GM12892 (cell line): ENCODE results near the gene CCR5AS.

Experiments
- POLR2A ChIP-seq: IDR thresholded peaks from 2 replicates; pipeline ENCODE4 v1.6.1; 2011; ENCODE audit warnings: low read depth, low read length, control low read depth
- POLR2AphosphoS5 ChIP-seq: IDR thresholded peaks from 2 replicates; pipeline ENCODE4 v1.6.1; 2011; ENCODE audit warnings: low read depth, low read length, control low read depth
- TAF1 ChIP-seq: IDR thresholded peaks from 2 replicates; pipeline ENCODE4 v1.6.1; 2011; ENCODE audit warnings: low read depth, mild to moderate bottlenecking, control low read depth, low read length, borderline replicate concordance

GRCh38 chr3:46429250-46429649 is 22.4 kb upstream of the CCR5AS start:
- TF ChIP-seq TAF1 (no peak), POLR2AphosphoS5 (no peak), POLR2A (no peak)
